ENCODE measurements around the gene MCL1. TPM values are rescaled to one million over a fixed set of nuclear protein-coding genes. Genes with fewer than 3 reads are reported as not detected.
A peak's percentile ranks its signal among the peaks of the same experiment; 100 is the strongest.

The MCL1 gene
- total RNA-seq, 1 experiment from 2014 or later = 145 TPM

DNA sequence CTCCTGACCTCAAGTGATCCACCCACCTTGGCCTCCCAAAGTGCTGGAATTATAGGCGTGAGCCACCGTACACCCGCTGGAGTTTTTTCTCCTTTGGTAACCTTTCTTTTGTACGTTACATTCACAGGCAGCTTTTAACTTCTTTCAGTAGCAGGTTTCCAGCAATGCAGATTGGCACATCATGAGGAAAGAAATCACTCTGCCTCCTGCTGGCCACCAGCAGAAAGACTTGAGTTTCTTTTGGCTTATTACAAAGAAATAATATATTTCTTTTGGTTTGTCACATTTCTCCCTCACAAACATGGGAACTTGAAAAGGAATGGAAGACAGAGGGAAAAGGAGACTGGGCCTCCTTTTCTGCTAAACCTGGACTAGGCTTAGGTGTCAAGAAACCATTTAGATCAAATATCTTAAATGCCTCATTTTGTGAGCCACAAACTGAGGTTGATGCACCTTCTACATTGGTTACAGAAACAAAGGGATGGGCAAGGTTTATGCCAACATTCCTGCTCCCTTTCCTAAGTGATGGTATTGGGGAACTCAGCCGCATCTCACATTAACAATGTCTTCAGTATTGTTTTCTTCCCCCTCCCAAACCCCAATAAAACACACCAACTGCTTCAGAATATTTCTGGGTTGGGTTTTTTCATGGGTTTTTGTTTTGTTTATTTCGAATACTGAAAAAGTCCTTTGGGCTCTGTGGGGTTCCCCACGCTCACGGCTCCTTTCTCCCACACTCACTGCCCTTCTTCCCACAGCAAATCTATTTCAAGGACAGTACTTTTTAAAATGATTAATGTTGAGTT, 42.3 kb upstream of the MCL1 start:
- intact Hi-C loops (cut with micrococcal nuclease; ENCODE audit: unreplicated experiment) = loop anchor here (5.0 to 10.0 kb wide), 3 partner anchors 191 to 353 kb away; partner anchors contain the start of genes CERS2 and CIART
- TF ChIP-seq, protein P1, sequence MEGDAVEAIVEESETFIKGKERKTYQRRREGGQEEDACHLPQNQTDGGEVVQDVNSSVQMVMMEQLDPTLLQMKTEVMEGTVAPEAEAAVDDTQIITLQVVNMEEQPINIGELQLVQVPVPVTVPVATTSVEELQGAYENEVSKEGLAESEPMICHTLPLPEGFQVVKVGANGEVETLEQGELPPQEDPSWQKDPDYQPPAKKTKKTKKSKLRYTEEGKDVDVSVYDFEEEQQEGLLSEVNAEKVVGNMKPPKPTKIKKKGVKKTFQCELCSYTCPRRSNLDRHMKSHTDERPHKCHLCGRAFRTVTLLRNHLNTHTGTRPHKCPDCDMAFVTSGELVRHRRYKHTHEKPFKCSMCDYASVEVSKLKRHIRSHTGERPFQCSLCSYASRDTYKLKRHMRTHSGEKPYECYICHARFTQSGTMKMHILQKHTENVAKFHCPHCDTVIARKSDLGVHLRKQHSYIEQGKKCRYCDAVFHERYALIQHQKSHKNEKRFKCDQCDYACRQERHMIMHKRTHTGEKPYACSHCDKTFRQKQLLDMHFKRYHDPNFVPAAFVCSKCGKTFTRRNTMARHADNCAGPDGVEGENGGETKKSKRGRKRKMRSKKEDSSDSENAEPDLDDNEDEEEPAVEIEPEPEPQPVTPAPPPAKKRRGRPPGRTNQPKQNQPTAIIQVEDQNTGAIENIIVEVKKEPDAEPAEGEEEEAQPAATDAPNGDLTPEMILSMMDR (conservative IDR thresholded peaks at IDR 0.05) = peak; percentile 73
- TF ChIP-seq EZH2 (IDR thresholded peaks at IDR 0.05; ENCODE audit: low read depth) = no peak
- Histone ChIP-seq H3K4me3 (no peak overlapping the region), H3K27ac (peak overlapping the region; percentile 9; the same call in 1 of the 2 replicates), H3K27me3 (ENCODE audit: insufficient read depth, low read depth) (no peaks in the 10 kb centered on the region), H3K4me1 (replicated peaks; ENCODE audit: insufficient read depth) (peaks cover 57% of the 10 kb centered on the region), H2AFZ (no peak overlapping the region), H4K20me1 (ENCODE audit: insufficient read depth) (no peaks in the 10 kb centered on the region), H3K79me2 (ENCODE audit: low read depth) (peaks cover 56% of the 10 kb centered on the region), H3K9me2 (ENCODE audit: insufficient read depth) (no peaks in the 10 kb centered on the region), H3K36me3 (ENCODE audit: low read depth) (peaks cover 76% of the 10 kb centered on the region), H3K4me2 (no peak overlapping the region), H3F3A (ENCODE audit: insufficient read depth, low read depth) (peaks cover 71% of the 10 kb centered on the region), H3K9me3 (ENCODE audit: insufficient read depth, low read depth) (no peaks in the 10 kb centered on the region)
- no TSS peak for BruUV-seq (replicated peaks)
- DNase-seq = no peak
- ChIA-PET POLR2A (ENCODE audit: unreplicated experiment) (interaction anchor here (0.6 kb wide), 1 partner anchor 42 kb away, joined by 6 read pairs; no protein-coding TSS in a partner anchor), CTCF (interaction anchor here (0.6 kb wide), 1 partner anchor 61 kb away, joined by 10 read pairs; no protein-coding TSS in a partner anchor)

DNA sequence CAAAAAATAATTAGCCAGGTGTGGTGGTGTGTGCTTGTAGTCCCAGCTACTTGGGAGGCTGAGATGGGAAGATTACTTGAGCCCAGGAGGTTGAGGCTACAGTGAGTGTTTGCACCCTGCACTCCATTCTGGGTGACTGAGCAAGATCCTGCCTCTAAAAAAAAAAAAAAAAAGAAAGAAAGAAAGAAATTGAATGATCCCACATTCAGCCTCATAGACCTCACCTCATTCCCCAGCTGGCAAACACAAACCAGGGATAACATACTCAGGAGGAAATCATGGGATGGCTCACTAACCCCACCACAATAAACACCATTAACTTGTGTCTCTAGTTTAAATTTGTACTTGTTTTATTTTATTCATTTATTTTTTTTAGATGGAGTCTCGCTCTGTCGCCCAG, 41.5 kb upstream of the MCL1 start:
- H3K4me1 ChIP-seq (replicated peaks; ENCODE audit: insufficient read depth) = peaks cover 50% of the 10 kb centered on the region
- H3K79me2 ChIP-seq (ENCODE audit: low read depth) = peaks cover 49% of the 10 kb centered on the region
- no peaks in the 10 kb centered on the region for H4K20me1 ChIP-seq (ENCODE audit: insufficient read depth)
- ChIA-PET CTCF (interaction anchor here (0.6 kb wide), 1 partner anchor 60 kb away, joined by 10 read pairs; no protein-coding TSS in a partner anchor), POLR2A (ENCODE audit: unreplicated experiment) (no interaction called here)
- peaks cover 71% of the 10 kb centered on the region for H3F3A ChIP-seq (ENCODE audit: insufficient read depth, low read depth)
- intact Hi-C loops (cut with micrococcal nuclease; ENCODE audit: unreplicated experiment) = loop anchor here (5.0 to 10.0 kb wide), 3 partner anchors 191 to 354 kb away; partner anchors contain the start of genes CERS2 and CIART
- H3K4me2 ChIP-seq = no peak overlapping the region
- H3K27ac ChIP-seq = no peak overlapping the region
- TF ChIP-seq, protein P1 (conservative IDR thresholded peaks at IDR 0.05) = no peak
- TF ChIP-seq EZH2 (IDR thresholded peaks at IDR 0.05; ENCODE audit: low read depth) = no peak
- BruUV-seq (replicated peaks) = no TSS peak
- no peak overlapping the region for H2AFZ ChIP-seq
- H3K36me3 ChIP-seq (ENCODE audit: low read depth) = peaks cover 70% of the 10 kb centered on the region
- H3K27me3 ChIP-seq (ENCODE audit: insufficient read depth, low read depth) = no peaks in the 10 kb centered on the region
- no peak overlapping the region for H3K4me3 ChIP-seq
- H3K9me3 ChIP-seq (ENCODE audit: insufficient read depth, low read depth) = no peaks in the 10 kb centered on the region
- DNase-seq = no peak
- H3K9me2 ChIP-seq (ENCODE audit: insufficient read depth) = no peaks in the 10 kb centered on the region

DNA sequence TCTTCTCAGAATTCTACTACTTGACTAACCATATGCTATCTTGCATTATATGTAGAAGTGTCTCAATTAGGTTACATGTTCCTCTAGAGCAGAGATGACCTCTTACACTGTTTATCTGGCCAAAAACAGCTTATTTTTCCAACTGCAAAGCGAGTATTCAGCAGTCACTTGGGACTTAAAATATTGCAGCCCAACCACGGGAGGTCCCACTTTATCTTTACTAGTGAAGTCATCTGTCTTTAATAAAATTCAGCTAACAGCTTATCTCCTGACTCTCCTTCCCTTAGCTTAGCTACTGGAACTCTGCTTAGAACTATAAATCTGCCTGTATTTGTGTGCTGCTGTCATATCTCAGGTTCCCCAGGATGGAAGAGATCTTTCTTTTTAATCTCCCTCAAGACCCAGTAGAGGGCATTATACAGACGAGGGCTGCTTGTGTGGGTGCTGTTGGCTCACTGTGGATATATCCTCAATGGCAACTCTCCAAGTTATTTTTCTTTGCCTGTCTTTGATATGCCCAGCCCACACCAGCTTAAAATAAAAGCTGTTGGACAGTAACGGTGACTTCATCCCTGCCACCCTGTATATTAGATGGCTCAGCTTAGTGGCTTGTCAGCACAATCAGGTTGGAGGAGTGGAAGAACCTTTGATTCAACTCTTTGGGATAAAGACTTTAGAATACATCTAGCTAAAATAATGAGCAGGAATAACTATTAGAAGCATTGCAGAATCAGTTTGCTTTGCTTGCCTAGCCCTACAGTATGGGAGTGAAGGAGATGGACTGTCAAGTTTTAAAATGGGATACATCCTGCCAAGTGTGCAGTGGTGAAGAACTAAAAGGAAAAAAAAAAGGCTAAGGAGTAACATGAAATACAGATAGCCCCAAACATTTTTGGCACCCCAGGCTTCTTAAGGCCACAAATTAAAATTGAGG, 40.4 kb upstream of the MCL1 start:
- H2AFZ ChIP-seq = no peak overlapping the region
- no peaks in the 10 kb centered on the region for H3K9me2 ChIP-seq (ENCODE audit: insufficient read depth)
- peaks cover 70% of the 10 kb centered on the region for H3F3A ChIP-seq (ENCODE audit: insufficient read depth, low read depth)
- peaks cover 64% of the 10 kb centered on the region for H3K36me3 ChIP-seq (ENCODE audit: low read depth)
- peaks cover 46% of the 10 kb centered on the region for H3K4me1 ChIP-seq (replicated peaks; ENCODE audit: insufficient read depth)
- H3K9me3 ChIP-seq (ENCODE audit: insufficient read depth, low read depth) = no peaks in the 10 kb centered on the region
- no peak overlapping the region for H3K4me2 ChIP-seq
- no peak for TF ChIP-seq EZH2 (IDR thresholded peaks at IDR 0.05; ENCODE audit: low read depth)
- TF ChIP-seq, protein P1 (conservative IDR thresholded peaks at IDR 0.05) = no peak; the same call in 1 of the 2 replicates
- peak; percentile 30 to 54 for DNase-seq
- no peak overlapping the region for H3K4me3 ChIP-seq
- H4K20me1 ChIP-seq (ENCODE audit: insufficient read depth) = no peaks in the 10 kb centered on the region
- H3K27me3 ChIP-seq (ENCODE audit: insufficient read depth, low read depth) = no peaks in the 10 kb centered on the region
- POLR2A ChIA-PET (ENCODE audit: unreplicated experiment) = interaction anchor here (0.6 to 1.4 kb wide), 3 partner anchors 10 to 77 kb away, joined by 3 to 26 read pairs (median 6); partner anchors contain the start of genes ENSA, GOLPH3L and MCL1
- CTCF ChIA-PET = no interaction called here
- intact Hi-C loops (cut with micrococcal nuclease; ENCODE audit: unreplicated experiment) = loop anchor here (5.0 to 10.0 kb wide), 3 partner anchors 192 to 355 kb away; partner anchors contain the start of genes CERS2 and CIART
- no peak overlapping the region for H3K27ac ChIP-seq
- H3K79me2 ChIP-seq (ENCODE audit: low read depth) = peaks cover 46% of the 10 kb centered on the region
- no TSS peak for BruUV-seq (replicated peaks)
